GM19395 (cell line): ENCODE data around the gene ADD1.
A peak's percentile ranks its signal among the peaks of the same experiment; 100 is the strongest.
"Not testable (repeated sequence)": the region's sequence is repeated elsewhere in the genome, so short reads cannot be mapped to it uniquely, and the experiment has no call there.

Experiments used
- ATAC-seq: cut with Tn5 transposase; IDR thresholded peaks from one replicate; pipeline ENCODE4 v1.9.1; 2021; ENCODE audit warnings: mild to moderate bottlenecking, moderate library complexity; ENCODE audit not compliant: unreplicated experiment

The ADD1 gene

GRCh38 chr4:2931512-2932301, 88.1 kb downstream of the ADD1 start:
- ATAC-seq, result peak; percentile 44

- no peak for ATAC-seq
Measured at GRCh38 chr4:2932321-2932950, 88.8 kb downstream of the ADD1 start.

- ATAC-seq, result no peak
Measured at GRCh38 chr4:2932951-2933565, 89.4 kb downstream of the ADD1 start.

GRCh38 chr4:2933566-2934076, 90.0 kb downstream of the ADD1 start:
- no peak for ATAC-seq

GRCh38 chr4:2934077-2934812, 90.6 kb downstream of the ADD1 start:
- ATAC-seq, result no peak

- ATAC-seq, result peak; percentile 48
Measured at GRCh38 chr4:2934813-2935761, 91.4 kb downstream of the ADD1 start.

GRCh38 chr4:2935762-2936743, 92.4 kb downstream of the ADD1 start:
- ATAC-seq, result no peak

GRCh38 chr4:2936773-2937145, 93.1 kb downstream of the ADD1 start:
- no peak for ATAC-seq

- no peak for ATAC-seq
Measured at GRCh38 chr4:2937146-2937857, 93.7 kb downstream of the ADD1 start.

GRCh38 chr4:2937986-2938385, 94.3 kb downstream of the ADD1 start:
- ATAC-seq, result no peak

GRCh38 chr4:2938411-2938810, 94.8 kb downstream of the ADD1 start:
- ATAC-seq, result not testable (repeated sequence)

GRCh38 chr4:2938906-2939305, 95.3 kb downstream of the ADD1 start:
- ATAC-seq, result no peak

GRCh38 chr4:2939383-2940243, 96.0 kb downstream of the ADD1 start:
- ATAC-seq, result no peak

- no peak for ATAC-seq
Measured at GRCh38 chr4:2940267-2941137, 96.9 kb downstream of the ADD1 start.

- ATAC-seq, result no peak
Measured at GRCh38 chr4:2941138-2942036, 97.7 kb downstream of the ADD1 start.
